KMS-11 (cell line): ENCODE data around the gene SLCO1C1.

Experiments used
- H2AFZ ChIP-seq: fragments of 200-600 bp; sonication (generic); 2 replicates; pipeline ENCODE4 v1.6.1; 2016; ENCODE audit warnings: antibody characterized with exemption, mixed run types, low read depth
- H3K27ac ChIP-seq: fragments of 200-600 bp; sonication (generic); 2 replicates; pipeline ENCODE4 v1.6.1; 2016; ENCODE audit warnings: mild to moderate bottlenecking, mixed run types
- H3K27me3 ChIP-seq: fragments of 200-600 bp; sonication (generic); 2 replicates; pipeline ENCODE4 v1.6.1; 2017; ENCODE audit warnings: mild to moderate bottlenecking, low read depth, mixed run types, moderate library complexity; ENCODE audit not compliant: insufficient read depth
- H3K36me3 ChIP-seq: fragments of 200-600 bp; sonication (generic); 2 replicates; pipeline ENCODE4 v1.6.1; 2017; ENCODE audit warnings: mild to moderate bottlenecking, mixed run types; ENCODE audit not compliant: insufficient read depth
- H3K4me1 ChIP-seq: fragments of 200-600 bp; sonication (generic); 2 replicates; pipeline ENCODE4 v1.6.1; 2016; ENCODE audit warnings: mild to moderate bottlenecking, low read depth, mixed run types; ENCODE audit not compliant: poor library complexity, severe bottlenecking
- H3K4me2 ChIP-seq: fragments of 200-600 bp; sonication (generic); 2 replicates; pipeline ENCODE4 v1.7.0; 2016; ENCODE audit warnings: mild to moderate bottlenecking, mixed run types
- H3K4me3 ChIP-seq: fragments of 200-600 bp; sonication (generic); IDR thresholded peaks from 2 replicates; pipeline ENCODE4 v1.6.1; 2017; ENCODE audit warnings: low read depth, low read length, mixed read lengths; ENCODE audit not compliant: insufficient read depth
- H3K79me2 ChIP-seq: fragments of 200-600 bp; sonication (generic); 2 replicates; pipeline ENCODE4 v1.6.1; 2016; ENCODE audit warnings: low read depth, mixed run types; ENCODE audit not compliant: insufficient read depth
- H3K9ac ChIP-seq: fragments of 200-600 bp; sonication (generic); 2 replicates; pipeline ENCODE4 v1.6.1; 2016; ENCODE audit warnings: mild to moderate bottlenecking, mixed run types
- H4K20me1 ChIP-seq: fragments of 200-600 bp; sonication (generic); 2 replicates; pipeline ENCODE4 v1.6.1; 2016; ENCODE audit warnings: mild to moderate bottlenecking, mixed run types; ENCODE audit not compliant: insufficient read depth
- TF ChIP-seq, protein P1 (sequence below): fragments of 200-600 bp; sonication (generic); conservative IDR thresholded peaks from 2 replicates; pipeline ENCODE4 v1.6.1; 2017; ENCODE audit warnings: low read depth, mild to moderate bottlenecking, antibody characterized with exemption, low read length, moderate library complexity, mixed read lengths

Gene SLCO1C1

DNA sequence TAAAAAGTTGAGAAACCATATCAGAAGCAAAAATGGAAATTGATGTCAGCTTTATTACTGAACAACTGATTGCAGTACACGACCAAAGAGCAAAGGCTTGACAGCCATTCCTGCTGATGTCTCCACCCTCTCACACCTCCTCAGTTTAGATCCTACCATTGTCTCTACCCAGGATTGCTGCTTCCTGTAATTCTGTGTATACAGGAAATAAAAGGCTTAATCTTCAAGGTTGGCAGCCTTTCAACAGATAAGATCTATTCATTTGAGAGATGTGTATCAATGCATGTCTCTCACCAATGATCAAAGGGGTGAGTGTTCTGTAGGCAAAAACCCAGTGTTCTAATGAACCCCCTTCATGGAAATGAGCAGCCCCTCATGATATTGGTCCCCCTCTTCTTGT is 27.0 kb downstream of the SLCO1C1 start:
- H3K27me3 ChIP-seq = no peaks in the 10 kb centered on the region
- H2AFZ ChIP-seq = no peak overlapping the region
- H3K36me3 ChIP-seq = no peaks in the 10 kb centered on the region; the same call in 1 of the 2 replicates
- TF ChIP-seq, protein P1, sequence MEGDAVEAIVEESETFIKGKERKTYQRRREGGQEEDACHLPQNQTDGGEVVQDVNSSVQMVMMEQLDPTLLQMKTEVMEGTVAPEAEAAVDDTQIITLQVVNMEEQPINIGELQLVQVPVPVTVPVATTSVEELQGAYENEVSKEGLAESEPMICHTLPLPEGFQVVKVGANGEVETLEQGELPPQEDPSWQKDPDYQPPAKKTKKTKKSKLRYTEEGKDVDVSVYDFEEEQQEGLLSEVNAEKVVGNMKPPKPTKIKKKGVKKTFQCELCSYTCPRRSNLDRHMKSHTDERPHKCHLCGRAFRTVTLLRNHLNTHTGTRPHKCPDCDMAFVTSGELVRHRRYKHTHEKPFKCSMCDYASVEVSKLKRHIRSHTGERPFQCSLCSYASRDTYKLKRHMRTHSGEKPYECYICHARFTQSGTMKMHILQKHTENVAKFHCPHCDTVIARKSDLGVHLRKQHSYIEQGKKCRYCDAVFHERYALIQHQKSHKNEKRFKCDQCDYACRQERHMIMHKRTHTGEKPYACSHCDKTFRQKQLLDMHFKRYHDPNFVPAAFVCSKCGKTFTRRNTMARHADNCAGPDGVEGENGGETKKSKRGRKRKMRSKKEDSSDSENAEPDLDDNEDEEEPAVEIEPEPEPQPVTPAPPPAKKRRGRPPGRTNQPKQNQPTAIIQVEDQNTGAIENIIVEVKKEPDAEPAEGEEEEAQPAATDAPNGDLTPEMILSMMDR = no peak
- no peaks in the 10 kb centered on the region for H3K4me1 ChIP-seq
- H3K4me3 ChIP-seq = no peak overlapping the region
- no peaks in the 10 kb centered on the region for H4K20me1 ChIP-seq
- no peak overlapping the region for H3K9ac ChIP-seq
- H3K79me2 ChIP-seq = no peaks in the 10 kb centered on the region
- H3K4me2 ChIP-seq = no peak overlapping the region
- H3K27ac ChIP-seq = no peak overlapping the region

- Histone ChIP-seq H2AFZ (no peak overlapping the region), H3K9ac (no peak overlapping the region), H4K20me1 (no peaks in the 10 kb centered on the region), H3K27me3 (no peaks in the 10 kb centered on the region), H3K36me3 (no peaks in the 10 kb centered on the region), H3K4me2 (no peak overlapping the region), H3K4me1 (no peaks in the 10 kb centered on the region), H3K4me3 (no peak overlapping the region), H3K79me2 (no peaks in the 10 kb centered on the region), H3K27ac (no peak overlapping the region)
- TF ChIP-seq, protein P1 = no peak
These were observed 36.1 kb downstream of the SLCO1C1 start for GRCh38 chr12:20731274-20731673.

- no peak overlapping the region for H3K27ac ChIP-seq
- no peak overlapping the region for H3K9ac ChIP-seq
- H3K4me2 ChIP-seq = no peak overlapping the region
- H3K79me2 ChIP-seq = no peaks in the 10 kb centered on the region
- H3K4me1 ChIP-seq = peaks cover 7% of the 10 kb centered on the region
- no peak overlapping the region for H3K4me3 ChIP-seq
- no peaks in the 10 kb centered on the region for H3K27me3 ChIP-seq
- TF ChIP-seq, protein P1 = no peak
- H2AFZ ChIP-seq = no peak overlapping the region
- no peaks in the 10 kb centered on the region for H3K36me3 ChIP-seq
- H4K20me1 ChIP-seq = no peaks in the 10 kb centered on the region
These were observed 45.8 kb downstream of the SLCO1C1 start for GRCh38 chr12:20740972-20741371.

- TF ChIP-seq, protein P1 = no peak
- Histone ChIP-seq H3K27ac (peak overlapping the region; percentile 46), H3K79me2 (no peaks in the 10 kb centered on the region), H2AFZ (peak overlapping the region; percentile 28), H3K4me1 (peaks cover 22% of the 10 kb centered on the region), H3K27me3 (no peaks in the 10 kb centered on the region), H3K9ac (no peak overlapping the region), H3K36me3 (no peaks in the 10 kb centered on the region), H4K20me1 (no peaks in the 10 kb centered on the region), H3K4me2 (peak overlapping the region; percentile 81), H3K4me3 (no peak overlapping the region)
These were observed 53.1 kb downstream of the SLCO1C1 start for GRCh38 chr12:20748198-20748597.
